K562 (cell line): Measurements from ENCODE around the gene BCL7B. TPM values are rescaled to one million over a fixed set of nuclear protein-coding genes. Genes with fewer than 3 reads are reported as not detected.
A peak's percentile ranks its signal among the peaks of the same experiment; 100 is the strongest.
"Not testable (repeated sequence)": the region's sequence is repeated elsewhere in the genome, so short reads cannot be mapped to it uniquely, and the experiment has no call there.

Experiments
- ATAC-seq: fragments of 200-7000 bp; cut with Tn5 transposase; 3 replicates; pipeline ENCODE4 v1.9.1; 2020; ENCODE audit warnings: moderate library complexity
- BruUV-seq: library from RNA; stranded (reverse); fragments of 400-500 nt; replicated peaks from 2 replicates; lab custom pipeline; 2021; lab: Mats Ljungman, UMichigan
- CTCF ChIA-PET: fragments of 300-600 bp; formaldehyde crosslinking; extraction: SDS; loops from one replicate; lab custom pipeline; 2021; ENCODE audit warnings: low intra/inter-chr PET ratio; lab: Yijun Ruan, JAX
- POLR2A ChIA-PET: fragments of 300-600, 350-650 bp; sonication (Branson Sonifier 250); formaldehyde crosslinking; extraction: SDS; loops from one replicate; lab custom pipeline; 2021; ENCODE audit warnings: antibody characterized with exemption, inconsistent platforms; lab: Yijun Ruan, JAX
- DNase-seq, 4 experiments: peaks; one replicate each; pipeline versions ENCODE4 v3.0.0 to v3.0.0-alpha.2; 2011 to 2018; ENCODE audit warnings: low spot score in 3 of 4, mixed read lengths in 3 of 4; ENCODE audit errors: extremely low read depth in 1 of 4
- FAIRE-seq: peaks from 2 replicates; lab custom pipeline; 2011; peaks lifted over from hg19 to GRCh38; lab: Jason Lieb, UNC
- H2AFZ ChIP-seq: 2 replicates; pipeline ENCODE4 v1.6.0; 2011; ENCODE audit warnings: low read depth, low read length, control low read depth, inconsistent platforms
- H3K27ac ChIP-seq: fragments of 200-600 bp; 3 replicates; pipeline ENCODE4 v1.8.0; 2011; ENCODE audit warnings: low read depth, mild to moderate bottlenecking, control low read depth, inconsistent platforms, low read length, moderate library complexity, mixed read lengths; ENCODE audit errors: extremely low read depth
- H3K27me3 ChIP-seq, 2 experiments: fragments of 300-600 bp in 1 of 2; 2 replicates in 1 of 2; 3 replicates in 1 of 2; pipeline versions ENCODE4 v1.6.0 to v1.8.0; 2011; ENCODE audit warnings: inconsistent platforms in 2 of 2, low read length in 2 of 2, mild to moderate bottlenecking in 1 of 2, mixed read lengths in 1 of 2, moderate library complexity in 1 of 2; ENCODE audit not compliant: control insufficient read depth in 2 of 2, insufficient read depth in 2 of 2
- H3K36me3 ChIP-seq: fragments of 300-600 bp; 3 replicates; pipeline ENCODE4 v1.8.0; 2011; ENCODE audit warnings: mild to moderate bottlenecking, low read length, inconsistent platforms; ENCODE audit not compliant: control insufficient read depth, insufficient read depth
- H3K4me1 ChIP-seq, 2 experiments: fragments of 200-600 bp in 1 of 2; replicated peaks in 1 of 2; 2 replicates in 1 of 2; 3 replicates in 1 of 2; pipeline versions ENCODE4 v1.5.1 to v1.8.0; 2011; ENCODE audit warnings: inconsistent platforms in 2 of 2, low read length in 2 of 2, mild to moderate bottlenecking in 1 of 2, mixed read lengths in 1 of 2, moderate library complexity in 1 of 2; ENCODE audit not compliant: control insufficient read depth in 2 of 2, insufficient read depth in 2 of 2
- H3K4me2 ChIP-seq: 2 replicates; pipeline ENCODE4 v1.6.1; 2011; ENCODE audit warnings: low read length, control low read depth, inconsistent platforms, mixed read lengths; ENCODE audit not compliant: insufficient read depth
- H3K4me3 ChIP-seq: fragments of 200-600 bp; sonication (generic), shearing (Covaris generic); 2 replicates; pipeline ENCODE4 v1.5.1; 2016; ENCODE audit warnings: control low read depth, inconsistent platforms
- H3K79me2 ChIP-seq: fragments of 200-600 bp; 3 replicates; pipeline ENCODE4 v1.8.0; 2011; ENCODE audit warnings: low read length, inconsistent platforms; ENCODE audit not compliant: control insufficient read depth, insufficient read depth
- H3K9ac ChIP-seq, 2 experiments: 2 replicates each; pipeline versions ENCODE4 v1.6.0 to v1.6.1; 2011; ENCODE audit warnings: low read depth in 2 of 2, low read length in 2 of 2, control low read depth in 1 of 2, inconsistent platforms in 1 of 2, mild to moderate bottlenecking in 1 of 2, mixed read lengths in 1 of 2; ENCODE audit not compliant: insufficient read depth in 1 of 2
- H3K9me1 ChIP-seq: one replicate; pipeline ENCODE4 v1.6.0; 2011; ENCODE audit warnings: inconsistent platforms, mild to moderate bottlenecking, low read length, moderate library complexity; ENCODE audit not compliant: control insufficient read depth, insufficient read depth
- H3K9me3 ChIP-seq: replicated peaks from 2 replicates; pipeline ENCODE4 v1.5.1; 2011; ENCODE audit warnings: low read depth, low read length, inconsistent platforms; ENCODE audit not compliant: control insufficient read depth, insufficient read depth
- H4K20me1 ChIP-seq: replicated peaks from 2 replicates; pipeline ENCODE4 v1.6.1; 2011; ENCODE audit warnings: low read length, inconsistent platforms, mixed read lengths; ENCODE audit not compliant: control insufficient read depth, insufficient read depth
- ATF3 ChIP-seq, 2 experiments: fragments of 450-650 bp in 1 of 2; sonication (generic) in 1 of 2; formaldehyde crosslinking in 1 of 2; IDR thresholded peaks in 1 of 2; conservative IDR thresholded peaks in 1 of 2; 2 replicates each; pipeline versions ENCODE4 v1.6.1 to v1.8.1; 2016 to 2023; ENCODE audit warnings: mild to moderate bottlenecking in 2 of 2, moderate library complexity in 2 of 2, inconsistent platforms in 1 of 2, missing genetic modification reagents in 1 of 2
- CBX2 ChIP-seq: fragments of 200-600 bp; sonication (generic); IDR thresholded peaks from one replicate; pipeline ENCODE4 v1.6.1; 2012; ENCODE audit warnings: mild to moderate bottlenecking, low read length, inconsistent platforms; ENCODE audit not compliant: insufficient read depth, poor library complexity, severe bottlenecking
- CBX3 ChIP-seq, 2 experiments: IDR thresholded peaks; 1 replicate in 1 of 2; 2 replicates in 1 of 2; pipeline ENCODE4 v1.6.1; 2012; ENCODE audit warnings: inconsistent platforms in 2 of 2, low read length in 2 of 2, borderline replicate concordance in 1 of 2, control low read depth in 1 of 2
- CEBPB ChIP-seq: fragments of 450-650 bp; IDR thresholded peaks from 2 replicates; pipeline ENCODE4 v1.6.1; 2016; ENCODE audit warnings: missing genetic modification characterization, missing compliant biosample characterization
- DIDO1 ChIP-seq: fragments of 450-650 bp; IDR thresholded peaks from 2 replicates; pipeline ENCODE4 v1.6.1; 2016; ENCODE audit warnings: low read depth, missing biosample characterization, missing genetic modification characterization
- KDM1A ChIP-seq, 2 experiments: fragments of 450-650 bp; IDR thresholded peaks; 2 replicates each; pipeline ENCODE4 v1.6.1; 2016; ENCODE audit warnings: mild to moderate bottlenecking in 2 of 2
- WGBS: fragments of 100-300 bp; shearing (Covaris generic); methylation state at CpG from one replicate; pipeline ENCODE4 v1.1.6; 2016; ENCODE audit warnings: low coverage, mixed read lengths; ENCODE audit not compliant: insufficient coverage; ENCODE audit errors: missing lambda C conversion rate; 5-methylcytosine and 5-hydroxymethylcytosine counted together
- in situ Hi-C: fragments of 300-500 bp; cut with MboI; formaldehyde crosslinking; loops from 4 replicates; pipeline ENCODE4 v1.15.0; 2018; ENCODE audit warnings: inconsistent platforms, mixed read lengths
- intact Hi-C: fragments of 100-400 bp; cut with micrococcal nuclease; formaldehyde crosslinking; loops from 2 replicates; pipeline ENCODE4 v1.14.2; 2022
- polyA plus RNA-seq, 8 experiments: library from polyadenylated mRNA; depleted of rRNA in 4 of 8; stranded (reverse) in 5 of 8; unstranded in 3 of 8; fragments of >200 nt; fragmentation: Nextera tagmentation in 2 of 8; fragmentation: Illumina TruSeq in 1 of 8; extraction: Ambion mirVana in 2 of 8; extraction: Trizol in 1 of 8; gene quantifications; 2 replicates each; pipeline versions ENCODE4 v1.2.1 to v1.2.3, GENCODE V29; 2011 to 2014; ENCODE audit warnings: inconsistent platforms in 1 of 8, missing spikeins in 1 of 8
- total RNA-seq, 7 experiments: library from RNA; depleted of rRNA in 6 of 7; stranded (reverse); fragments of >200 nt in 6 of 7; fragmentation: Illumina TruSeq in 2 of 7; extraction: Trizol in 2 of 7; gene quantifications; 2 replicates each; pipeline versions ENCODE4 v1.2.1 to v1.2.3, GENCODE V29; 2011 to 2021; ENCODE audit warnings: low replicate concordance in 1 of 7

The BCL7B gene
- total and polyA plus RNA-seq, 9 of the 15 experiments (the other 6 are each of a cell fraction or from before 2014, with no cell fraction given) = 10.0 to 73.2 (median 32.9) TPM

- TF ChIP-seq CBX2 (no peak), CEBPB (tag) (peak; percentile 69; the same call in 1 of the 2 replicates), DIDO1 (tag) (no peak), CBX3 (IDR thresholded peaks at IDR 0.05; ENCODE audit: borderline replicate concordance in 1 of 2, low read length in 2 of 2) (no peak), KDM1A (IDR thresholded peaks at IDR 0.05) (no peak)
Measured at GRCh38 chr7:73582664-73583202, 25.2 kb upstream of the BCL7B start (continued).

GRCh38 chr7:73581006-73581405 is 23.5 kb upstream of the BCL7B start:
- H3K79me2 ChIP-seq = peaks cover 25% of the 10 kb centered on the region
- H3K9ac ChIP-seq; H3K4me3 ChIP-seq; intact Hi-C loops; in situ Hi-C loops; DNase-seq; FAIRE-seq; H3K9me1 ChIP-seq; BruUV-seq; H3K27me3 ChIP-seq; H2AFZ ChIP-seq; ATAC-seq; CTCF ChIA-PET; H3K9me3 ChIP-seq; H4K20me1 ChIP-seq; H3K27ac ChIP-seq; H3K4me2 ChIP-seq; H3K36me3 ChIP-seq; TF ChIP-seq ATF3 (CRISPR knock-in tag; conservative IDR thresholded peaks at IDR 0.05): not testable (repeated sequence)
- H3K4me1 ChIP-seq = peaks cover 19 to 42% of the 10 kb centered on the region in 2 experiments
- WGBS = 63% methylated on average over 9 of the region's 9 CpGs
- POLR2A ChIA-PET = interaction anchor here (0.6 kb wide), 1 partner anchor 12 kb away, joined by 3 read pairs; no protein-coding TSS in a partner anchor
- TF ChIP-seq ATF3 (IDR thresholded peaks at IDR 0.05) = peak; percentile 51
